Right lobe of liver (tissue), 6 donors: ENCODE measurements around the gene GPR39. TPM values are rescaled to one million over a fixed set of nuclear protein-coding genes. Genes with fewer than 3 reads are reported as not detected.

Experiments
- ATAC-seq, 4 donors: fragments of 200-7000 bp; cut with Tn5 transposase; one replicate each; pipeline ENCODE4 v1.9.1; 2020; ENCODE audit warnings: mild to moderate bottlenecking in 4 of 4, moderate library complexity in 4 of 4
- DNase-seq, 3 donors: peaks; one replicate each; pipeline ENCODE4 v3.0.0-alpha.2; 2020
- H3K27ac ChIP-seq, 3 donors: fragments of 200-600 bp; one replicate each; pipeline ENCODE4 v1.8.0; 2022
- H3K27me3 ChIP-seq, 2 donors: fragments of 200-600 bp; one replicate each; pipeline ENCODE4 v1.8.0; 2022
- H3K36me3 ChIP-seq, 4 donors: fragments of 200-600 bp; sonication (generic) in 1 of 4; one replicate each; pipeline versions ENCODE4 v1.5.1 to v1.8.0; 2017 to 2022; ENCODE audit warnings: control low read depth in 1 of 4
- H3K4me1 ChIP-seq, 4 donors: fragments of 200-600 bp; sonication (generic) in 1 of 4; one replicate each; pipeline versions ENCODE4 v1.5.1 to v1.8.0; 2017 to 2022; ENCODE audit warnings: control low read depth in 1 of 4
- H3K4me3 ChIP-seq, 3 donors: fragments of 200-600 bp; one replicate each; pipeline ENCODE4 v1.8.0; 2022
- H3K9me3 ChIP-seq, 4 donors: fragments of 200-600 bp; sonication (generic) in 1 of 4; one replicate each; pipeline versions ENCODE4 v1.5.1 to v1.8.0; 2017 to 2022; ENCODE audit warnings: control low read depth in 1 of 4
- POLR2A ChIP-seq: fragments of 450-650 bp; IDR thresholded peaks from one replicate; pipeline ENCODE4 v1.6.1; 2017; ENCODE audit warnings: antibody characterized with exemption, mild to moderate bottlenecking
- WGBS: methylation state at CpG from one replicate; pipeline ENCODE4 v1.1.6; 2018; ENCODE audit warnings: low coverage, low lambda C conversion rate; ENCODE audit not compliant: insufficient coverage; ENCODE audit errors: missing lambda C conversion rate; 5-methylcytosine and 5-hydroxymethylcytosine counted together
- intact Hi-C, 2 donors: fragments of 100-400 bp; cut with DNase I; formaldehyde crosslinking; loops; one replicate each; pipeline versions ENCODE4 v1.11.2 to v1.14.1; 2022
- total RNA-seq, 6 experiments: library from RNA; depleted of rRNA in 2 of 6; stranded (reverse); fragments of >200 nt in 2 of 6; fragmentation: NEBNext Ultra II Directional in 3 of 6; extraction: Animal tissue kit (Norgen Biotek cat#: 25700) in 3 of 6; gene quantifications; one replicate each; pipeline versions ENCODE4 v1.1.0 to v1.2.4, GENCODE V29; 2016 to 2023
- TF ChIP-seq, protein P1 (sequence below), 4 donors: fragments of 200-600 bp in 3 of 4; fragments of 450-650 bp in 1 of 4; IDR thresholded peaks; one replicate each; pipeline versions ENCODE4 v1.5.1 to v1.8.0; 2016 to 2022; ENCODE audit warnings: antibody characterized with exemption in 4 of 4, mild to moderate bottlenecking in 2 of 4
- donor health status: DM: no; HTN: yes; CAD: no.
- donor health status: DM: no; HTN: no; CAD: no.
- donor health status: DM: no; HTN: no; CAD: no.
- donor health status: DM: no; HTN: yes; CAD: no.
- donor health status: DM: no; HTN: yes; CAD: no.

GPR39 gene
- total RNA-seq, 6 experiments from 2014 or later, result 3.6 to 9.1 (median 6.0) TPM

DNA sequence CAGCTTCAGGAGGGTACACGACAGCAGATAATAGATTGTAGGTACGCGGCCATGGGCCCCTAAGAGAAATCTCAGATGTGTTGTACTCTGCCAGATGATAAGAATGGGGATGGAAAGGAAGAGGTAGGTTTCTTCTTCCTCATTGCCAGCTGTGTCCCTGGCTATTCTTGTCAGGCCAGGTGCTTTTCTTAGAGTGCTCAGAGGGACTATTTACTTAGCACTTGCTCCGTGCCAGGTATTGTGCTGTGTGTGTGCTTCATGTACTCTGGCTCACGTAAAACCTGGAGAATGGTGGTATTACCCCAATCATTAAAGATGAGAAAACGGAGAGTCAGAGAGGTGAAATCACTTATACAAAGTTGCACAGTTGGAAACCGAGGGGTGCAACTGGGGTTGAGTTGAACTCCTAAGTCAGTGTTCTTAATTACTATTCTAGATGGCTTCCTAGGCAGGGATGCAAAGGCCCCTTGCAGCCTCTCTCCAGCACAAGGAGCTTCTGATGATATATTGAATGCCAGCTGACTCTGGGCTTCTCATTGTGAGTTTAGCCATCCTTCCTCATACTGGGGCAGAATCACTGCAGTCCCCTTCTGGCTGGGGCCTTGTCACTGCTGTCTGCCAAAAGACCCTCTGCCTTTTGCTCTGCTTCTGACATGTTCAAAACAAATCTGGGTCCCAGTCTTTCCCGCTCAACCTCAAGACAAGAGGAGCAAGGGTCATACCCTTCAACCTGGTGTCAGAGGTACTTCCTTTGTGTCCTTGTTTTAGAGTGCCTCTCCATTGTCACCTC lies 192.7 kb downstream of the GPR39 start:
- ATAC-seq (no peak), DNase-seq (no peak)
- WGBS, result 79% methylated on average over 7 of the region's 8 CpGs
- no peaks in the 10 kb centered on the region for H3K36me3 ChIP-seq
- TF ChIP-seq, protein P1, sequence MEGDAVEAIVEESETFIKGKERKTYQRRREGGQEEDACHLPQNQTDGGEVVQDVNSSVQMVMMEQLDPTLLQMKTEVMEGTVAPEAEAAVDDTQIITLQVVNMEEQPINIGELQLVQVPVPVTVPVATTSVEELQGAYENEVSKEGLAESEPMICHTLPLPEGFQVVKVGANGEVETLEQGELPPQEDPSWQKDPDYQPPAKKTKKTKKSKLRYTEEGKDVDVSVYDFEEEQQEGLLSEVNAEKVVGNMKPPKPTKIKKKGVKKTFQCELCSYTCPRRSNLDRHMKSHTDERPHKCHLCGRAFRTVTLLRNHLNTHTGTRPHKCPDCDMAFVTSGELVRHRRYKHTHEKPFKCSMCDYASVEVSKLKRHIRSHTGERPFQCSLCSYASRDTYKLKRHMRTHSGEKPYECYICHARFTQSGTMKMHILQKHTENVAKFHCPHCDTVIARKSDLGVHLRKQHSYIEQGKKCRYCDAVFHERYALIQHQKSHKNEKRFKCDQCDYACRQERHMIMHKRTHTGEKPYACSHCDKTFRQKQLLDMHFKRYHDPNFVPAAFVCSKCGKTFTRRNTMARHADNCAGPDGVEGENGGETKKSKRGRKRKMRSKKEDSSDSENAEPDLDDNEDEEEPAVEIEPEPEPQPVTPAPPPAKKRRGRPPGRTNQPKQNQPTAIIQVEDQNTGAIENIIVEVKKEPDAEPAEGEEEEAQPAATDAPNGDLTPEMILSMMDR (IDR thresholded peaks at IDR 0.05), result no peak
- no peak for TF ChIP-seq POLR2A
- H3K4me1 ChIP-seq, result no peaks in the 10 kb centered on the region
- no peak overlapping the region for H3K4me3 ChIP-seq
- H3K9me3 ChIP-seq, result no peaks in the 10 kb centered on the region
- no peaks in the 10 kb centered on the region for H3K27me3 ChIP-seq
- intact Hi-C loops, result no loop called here
- no peak overlapping the region for H3K27ac ChIP-seq

- Histone ChIP-seq H3K4me3 (no peak overlapping the region), H3K36me3 (no peaks in the 10 kb centered on the region), H3K9me3 (no peaks in the 10 kb centered on the region), H3K27ac (no peak overlapping the region), H3K4me1 (no peaks in the 10 kb centered on the region), H3K27me3 (no peaks in the 10 kb centered on the region)
- intact Hi-C loops, result no loop called here
- TF ChIP-seq, protein P1 (IDR thresholded peaks at IDR 0.05), result no peak
- no peak for TF ChIP-seq POLR2A
- DNase-seq (no peak), ATAC-seq (no peak)
- 60% methylated on average over 2 of the region's 2 CpGs for WGBS
Measured at GRCh38 chr2:132611719-132612118, 195.1 kb downstream of the GPR39 start.

GRCh38 chr2:132615329-132616085 lies 198.9 kb downstream of the GPR39 start:
- intact Hi-C loops, result no loop called here
- Histone ChIP-seq H3K9me3 (no peaks in the 10 kb centered on the region), H3K27ac (no peak overlapping the region), H3K4me3 (no peak overlapping the region), H3K27me3 (no peaks in the 10 kb centered on the region), H3K4me1 (peaks cover 0 to 11% (median 0%) of the 10 kb centered on the region in 4 donors), H3K36me3 (no peaks in the 10 kb centered on the region)
- ATAC-seq, result no peak
- 90% methylated on average over 4 of the region's 5 CpGs for WGBS
- TF ChIP-seq, protein P1 (IDR thresholded peaks at IDR 0.05), result no peak
- no peak for TF ChIP-seq POLR2A
- no peak for DNase-seq

DNA sequence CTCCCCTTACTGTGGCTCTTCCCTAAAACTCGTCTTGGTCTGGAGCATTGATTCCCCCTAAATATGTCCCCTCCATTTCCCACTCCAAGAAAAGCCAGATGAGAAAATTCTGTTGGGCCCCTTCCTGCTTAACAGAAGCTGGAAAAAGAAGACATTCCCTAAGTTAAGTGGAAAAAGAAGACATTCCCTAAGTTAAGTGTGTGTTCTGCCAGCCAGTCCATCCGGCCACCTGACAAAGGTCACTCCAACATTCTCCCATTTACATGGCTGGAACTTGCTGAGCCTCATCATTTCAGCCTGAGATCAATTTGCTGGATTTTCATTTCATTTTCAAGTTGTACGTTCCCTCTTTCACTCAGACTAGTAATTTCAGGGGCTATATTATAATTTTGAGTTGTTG lies 201.4 kb downstream of the GPR39 start:
- intact Hi-C loops, result no loop called here
- Histone ChIP-seq H3K27me3 (no peaks in the 10 kb centered on the region), H3K9me3 (no peaks in the 10 kb centered on the region), H3K4me3 (no peak overlapping the region), H3K27ac (no peak overlapping the region), H3K4me1 (peaks cover 0 to 23% (median 0%) of the 10 kb centered on the region in 4 donors), H3K36me3 (no peaks in the 10 kb centered on the region)
- peak; percentile 37 to 76 (median 48) for ATAC-seq
- TF ChIP-seq POLR2A, result no peak
- TF ChIP-seq, protein P1 (IDR thresholded peaks at IDR 0.05), result no peak
- WGBS, result 32% methylated on average over 3 of the region's 3 CpGs
- peak in 1 of 3 donors; percentile 58 for DNase-seq
